GM12891 (cell line): ENCODE measurements around the gene INAVA.

Experiments used
- PAX5 ChIP-seq: IDR thresholded peaks from 2 replicates; pipeline ENCODE4 v1.6.1; 2011; ENCODE audit warnings: low read length, moderate library complexity, mild to moderate bottlenecking; ENCODE audit not compliant: insufficient read depth, severe bottlenecking
- POLR2A ChIP-seq: IDR thresholded peaks from 2 replicates; pipeline ENCODE4 v1.6.1; 2011; ENCODE audit warnings: low read depth, low read length, control low read depth
- POLR2AphosphoS5 ChIP-seq: IDR thresholded peaks from 2 replicates; pipeline ENCODE4 v1.6.1; 2011; ENCODE audit warnings: low read depth, low read length, control low read depth
- TAF1 ChIP-seq: IDR thresholded peaks from 2 replicates; pipeline ENCODE4 v1.6.1; 2011; ENCODE audit warnings: low read depth, low read length, control low read depth

DNA sequence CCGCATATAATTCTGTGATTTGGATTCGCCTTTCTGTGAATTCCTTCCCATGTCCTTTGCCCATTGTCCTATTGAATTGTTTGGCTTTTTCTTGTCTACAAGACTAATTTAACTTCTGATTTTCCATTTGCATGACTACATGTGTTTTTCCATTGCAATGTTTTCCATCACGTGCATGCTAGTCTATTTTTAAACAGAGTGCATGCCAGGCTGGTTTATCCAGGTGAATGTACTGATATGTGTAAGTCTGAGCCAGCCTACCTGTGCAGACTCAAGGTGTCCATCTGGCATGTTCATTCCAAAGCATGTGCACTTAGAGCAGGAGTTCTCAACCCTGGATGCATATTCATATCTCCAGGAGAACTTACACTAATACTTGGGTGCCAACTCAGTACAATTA, 59.7 kb downstream of the INAVA start:
- TF ChIP-seq POLR2A (no peak), POLR2AphosphoS5 (no peak), TAF1 (no peak), PAX5 (no peak)
